KMS-11 (cell line): ENCODE measurements around the gene SPC25.

ENCODE experiments used
- H2AFZ ChIP-seq: fragments of 200-600 bp; sonication (generic); 2 replicates; pipeline ENCODE4 v1.6.1; 2016; ENCODE audit warnings: antibody characterized with exemption, mixed run types, low read depth
- H3K27ac ChIP-seq: fragments of 200-600 bp; sonication (generic); 2 replicates; pipeline ENCODE4 v1.6.1; 2016; ENCODE audit warnings: mild to moderate bottlenecking, mixed run types
- H3K27me3 ChIP-seq: fragments of 200-600 bp; sonication (generic); 2 replicates; pipeline ENCODE4 v1.6.1; 2017; ENCODE audit warnings: mild to moderate bottlenecking, low read depth, mixed run types, moderate library complexity; ENCODE audit not compliant: insufficient read depth
- H3K36me3 ChIP-seq: fragments of 200-600 bp; sonication (generic); 2 replicates; pipeline ENCODE4 v1.6.1; 2017; ENCODE audit warnings: mild to moderate bottlenecking, mixed run types; ENCODE audit not compliant: insufficient read depth
- H3K4me1 ChIP-seq: fragments of 200-600 bp; sonication (generic); 2 replicates; pipeline ENCODE4 v1.6.1; 2016; ENCODE audit warnings: mild to moderate bottlenecking, low read depth, mixed run types; ENCODE audit not compliant: poor library complexity, severe bottlenecking
- H3K4me2 ChIP-seq: fragments of 200-600 bp; sonication (generic); 2 replicates; pipeline ENCODE4 v1.7.0; 2016; ENCODE audit warnings: mild to moderate bottlenecking, mixed run types
- H3K4me3 ChIP-seq: fragments of 200-600 bp; sonication (generic); IDR thresholded peaks from 2 replicates; pipeline ENCODE4 v1.6.1; 2017; ENCODE audit warnings: low read depth, low read length, mixed read lengths; ENCODE audit not compliant: insufficient read depth
- H3K79me2 ChIP-seq: fragments of 200-600 bp; sonication (generic); 2 replicates; pipeline ENCODE4 v1.6.1; 2016; ENCODE audit warnings: low read depth, mixed run types; ENCODE audit not compliant: insufficient read depth
- H3K9ac ChIP-seq: fragments of 200-600 bp; sonication (generic); 2 replicates; pipeline ENCODE4 v1.6.1; 2016; ENCODE audit warnings: mild to moderate bottlenecking, mixed run types
- H4K20me1 ChIP-seq: fragments of 200-600 bp; sonication (generic); 2 replicates; pipeline ENCODE4 v1.6.1; 2016; ENCODE audit warnings: mild to moderate bottlenecking, mixed run types; ENCODE audit not compliant: insufficient read depth
- CTCF ChIP-seq: fragments of 200-600 bp; sonication (generic); conservative IDR thresholded peaks from 2 replicates; pipeline ENCODE4 v1.6.1; 2017; ENCODE audit warnings: low read depth, mild to moderate bottlenecking, antibody characterized with exemption, low read length, moderate library complexity, mixed read lengths

The SPC25 gene

GRCh38 chr2:168890006-168890782, at the start of gene SPC25:
TSS of gene SPC25 (minus strand) at chr2:168890430. CDS start at chr2:168889519, 911 bp downstream.
- Histone ChIP-seq H2AFZ (peak within 1 kb of the TSS; percentile 90), H4K20me1 (no peaks in the 10 kb centered on the region), H3K36me3 (no peaks in the 10 kb centered on the region; the same call in 1 of the 2 replicates), H3K4me2 (peak within 1 kb of the TSS; percentile 56), H3K27ac (peak within 1 kb of the TSS; percentile 3; the same call in 1 of the 2 replicates), H3K4me3 (peak within 1 kb of the TSS; percentile 66), H3K9ac (peak within 1 kb of the TSS; percentile 59; the same call in 1 of the 2 replicates), H3K79me2 (peaks cover 8% of the 10 kb centered on the region; the same call in 1 of the 2 replicates), H3K27me3 (no peaks in the 10 kb centered on the region), H3K4me1 (peaks cover 11% of the 10 kb centered on the region)
- TF ChIP-seq CTCF: no peak

GRCh38 chr2:168939918-168940317, 49.7 kb upstream of the SPC25 start:
- Histone ChIP-seq H2AFZ (no peak overlapping the region), H3K27me3 (no peaks in the 10 kb centered on the region), H4K20me1 (no peaks in the 10 kb centered on the region), H3K4me1 (no peaks in the 10 kb centered on the region), H3K36me3 (no peaks in the 10 kb centered on the region), H3K4me2 (no peak overlapping the region), H3K9ac (no peak overlapping the region), H3K79me2 (no peaks in the 10 kb centered on the region), H3K4me3 (no peak overlapping the region), H3K27ac (no peak overlapping the region)
- no peak for TF ChIP-seq CTCF

GRCh38 chr2:168939061-168939460, 48.8 kb upstream of the SPC25 start:
- Histone ChIP-seq H3K79me2 (no peaks in the 10 kb centered on the region), H3K36me3 (no peaks in the 10 kb centered on the region), H3K9ac (no peak overlapping the region), H3K27me3 (no peaks in the 10 kb centered on the region), H2AFZ (no peak overlapping the region), H3K4me1 (no peaks in the 10 kb centered on the region), H3K27ac (no peak overlapping the region), H4K20me1 (no peaks in the 10 kb centered on the region), H3K4me3 (no peak overlapping the region), H3K4me2 (no peak overlapping the region)
- no peak for TF ChIP-seq CTCF

- no peak overlapping the region for H3K4me2 ChIP-seq
- no peaks in the 10 kb centered on the region for H3K79me2 ChIP-seq
- no peak overlapping the region for H3K9ac ChIP-seq
- no peak for TF ChIP-seq CTCF
- no peaks in the 10 kb centered on the region for H3K36me3 ChIP-seq
- H2AFZ ChIP-seq: no peak overlapping the region
- no peaks in the 10 kb centered on the region for H3K27me3 ChIP-seq
- H4K20me1 ChIP-seq: no peaks in the 10 kb centered on the region
- no peaks in the 10 kb centered on the region for H3K4me1 ChIP-seq
- no peak overlapping the region for H3K27ac ChIP-seq
- H3K4me3 ChIP-seq: no peak overlapping the region
Measured at GRCh38 chr2:168935810-168936581, 45.8 kb upstream of the SPC25 start.
